HG03060 (cell line): ENCODE results near the gene OR14I1.
"Not testable (repeated sequence)": the region's sequence is repeated elsewhere in the genome, so short reads cannot be mapped to it uniquely, and the experiment has no call there.

ENCODE experiments used
- ATAC-seq: cut with Tn5 transposase; IDR thresholded peaks from one replicate; pipeline ENCODE4 v1.9.1; 2021; ENCODE audit warnings: low read depth, moderate number of reproducible peaks; ENCODE audit not compliant: unreplicated experiment

The OR14I1 gene

DNA sequence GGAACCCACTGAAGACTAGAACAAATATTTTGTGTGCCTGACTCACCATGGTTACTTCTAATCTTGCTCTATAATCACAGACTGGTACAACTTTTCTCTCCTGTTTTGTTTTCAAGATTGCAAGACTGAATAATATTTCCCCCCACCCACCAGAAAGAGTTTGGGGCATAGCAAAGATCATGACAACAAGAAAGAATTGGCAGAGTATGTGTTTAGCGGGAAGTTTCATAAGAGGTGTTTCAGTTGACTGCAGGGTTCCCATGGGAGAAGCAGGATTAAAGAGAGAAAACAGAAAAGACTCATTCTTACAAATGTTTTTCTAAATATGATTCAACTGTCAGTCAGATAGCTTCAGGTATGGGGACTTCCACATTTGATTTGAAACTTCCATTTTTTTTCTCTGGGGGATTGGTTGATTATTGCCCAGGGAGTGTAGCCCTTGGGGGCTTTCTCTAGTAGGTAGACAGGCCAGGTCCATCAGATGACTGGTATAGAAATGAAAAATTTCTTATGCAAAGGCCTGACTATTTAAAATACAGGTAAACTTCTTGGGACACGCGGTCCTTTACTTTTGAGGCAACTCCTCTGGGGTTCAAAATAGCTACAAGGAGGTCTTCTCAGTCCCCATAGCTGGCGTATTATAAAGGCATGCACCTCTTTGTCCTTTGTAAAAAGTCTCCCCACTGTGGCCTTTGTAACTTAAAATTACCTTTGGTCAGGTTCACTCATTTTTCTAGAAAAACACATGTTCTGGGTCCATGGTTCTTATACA is 13.9 kb downstream of the OR14I1 start:
- ATAC-seq: peak; percentile 75

DNA sequence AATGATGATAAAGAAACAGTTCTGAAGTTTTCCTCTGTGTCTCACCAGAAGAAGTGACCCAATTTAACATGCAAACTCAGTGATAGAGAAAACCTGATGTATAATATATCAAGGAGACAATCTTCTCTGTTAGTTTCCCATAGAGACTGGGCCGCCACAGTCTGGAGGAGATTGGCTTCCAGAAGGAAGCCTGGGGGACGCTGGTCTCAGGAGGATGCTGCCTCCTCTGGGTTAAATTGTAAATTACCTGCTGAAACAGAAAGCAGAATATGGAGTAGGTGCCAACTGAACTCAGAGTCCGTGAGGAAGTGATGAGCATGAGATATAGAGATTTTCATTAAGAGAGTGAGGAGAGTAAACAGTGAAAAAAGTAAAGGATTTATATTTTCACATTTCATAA is 15.8 kb downstream of the OR14I1 start:
- ATAC-seq: peak; percentile 43

DNA sequence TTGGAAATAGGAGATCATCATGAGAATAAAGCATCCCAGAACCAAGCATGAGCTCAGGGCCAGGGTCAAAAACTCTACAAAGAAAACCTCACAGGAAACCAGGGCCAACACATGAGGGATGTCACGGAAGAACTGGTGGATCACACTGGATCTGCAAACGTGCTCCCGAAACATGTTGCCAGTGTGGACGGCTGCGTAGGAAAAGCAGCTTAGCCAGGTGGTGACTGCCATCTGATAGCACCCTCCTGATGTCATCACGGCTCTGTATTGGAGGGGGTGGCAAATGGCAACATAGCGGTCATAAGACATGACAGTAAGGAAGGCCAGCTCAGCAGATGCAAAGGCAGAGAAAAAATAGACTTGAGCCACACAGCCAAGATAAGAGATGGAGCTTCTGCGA is 20.9 kb downstream of the OR14I1 start:
- ATAC-seq: no peak

DNA sequence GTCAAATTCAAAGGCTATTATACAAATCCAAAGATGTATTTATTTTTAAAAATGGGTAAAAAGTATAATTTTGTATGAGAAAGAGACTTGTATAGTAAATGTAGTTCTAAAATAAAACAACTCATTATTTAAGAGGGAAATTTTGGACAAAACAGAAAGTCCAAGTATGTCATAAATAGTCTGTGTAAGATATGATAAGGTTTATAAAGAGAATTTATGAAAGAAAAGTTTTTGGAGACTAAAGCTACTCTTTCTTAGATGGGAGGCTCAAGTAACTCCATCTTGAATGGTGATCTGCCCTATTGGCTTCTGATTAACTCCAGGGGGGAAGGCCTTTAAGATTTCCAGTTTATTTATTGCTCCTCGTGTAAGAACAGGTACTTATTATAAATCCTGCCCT is 32.6 kb downstream of the OR14I1 start:
- ATAC-seq: no peak

DNA sequence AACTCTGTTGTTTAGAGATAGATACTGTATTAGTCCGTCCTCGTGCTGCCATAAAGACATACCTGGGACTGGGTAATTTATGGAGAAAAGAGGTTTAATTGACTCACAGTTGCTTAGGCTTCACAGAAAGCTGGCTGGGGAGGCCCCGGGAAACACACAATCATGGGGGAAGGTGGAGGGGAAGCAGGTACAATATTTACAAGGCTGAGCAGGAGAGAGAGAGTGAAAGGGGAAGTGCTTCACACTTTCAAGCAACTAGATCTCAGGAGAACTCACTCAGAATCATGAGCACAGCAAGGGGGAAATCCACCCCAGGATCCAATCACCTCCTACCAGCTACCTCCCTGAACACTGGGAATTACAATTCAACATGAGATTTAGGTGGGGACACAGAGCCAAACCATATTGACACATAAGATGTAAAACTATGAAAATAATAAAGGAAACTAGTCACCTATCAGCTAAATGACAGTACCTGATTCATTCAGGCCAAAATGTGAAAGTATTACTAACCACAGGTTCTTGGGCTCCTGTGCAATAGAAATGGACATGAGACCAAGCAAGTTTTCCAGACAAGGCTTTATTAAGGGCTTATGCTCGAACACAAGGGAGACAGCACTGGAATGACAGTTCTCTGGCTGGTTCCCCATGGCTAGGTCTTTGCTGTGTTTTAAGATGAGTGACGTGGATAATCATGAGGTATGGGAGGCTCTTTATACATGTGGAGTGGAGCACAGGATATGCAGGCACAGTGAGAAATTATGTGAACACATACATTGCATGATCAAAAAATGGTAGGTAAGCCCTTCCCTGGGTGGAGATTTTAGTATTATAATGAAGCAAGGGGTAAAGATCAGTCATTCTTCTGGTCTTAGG is 38.9 kb downstream of the OR14I1 start:
- peak; percentile 96 for ATAC-seq

DNA sequence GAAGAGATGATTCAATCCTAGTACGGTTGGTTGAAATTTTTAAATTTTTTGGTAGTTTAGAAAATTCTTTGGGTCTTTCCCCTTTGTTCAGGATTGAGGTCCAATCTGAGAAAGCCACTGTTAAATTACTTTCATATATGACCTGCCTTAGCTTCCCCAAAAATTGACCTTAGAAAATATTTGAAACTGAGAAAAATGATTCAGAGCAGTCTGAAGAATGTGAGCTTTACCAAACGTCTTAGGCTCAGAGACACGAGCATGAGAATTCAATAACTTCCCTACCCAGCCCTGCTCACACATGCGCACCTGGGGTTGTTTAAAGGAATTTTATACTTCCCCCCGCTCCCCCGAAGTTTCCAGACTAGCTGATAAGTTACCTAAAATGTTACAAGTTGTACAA is 45.8 kb downstream of the OR14I1 start:
- not testable (repeated sequence) for ATAC-seq

DNA sequence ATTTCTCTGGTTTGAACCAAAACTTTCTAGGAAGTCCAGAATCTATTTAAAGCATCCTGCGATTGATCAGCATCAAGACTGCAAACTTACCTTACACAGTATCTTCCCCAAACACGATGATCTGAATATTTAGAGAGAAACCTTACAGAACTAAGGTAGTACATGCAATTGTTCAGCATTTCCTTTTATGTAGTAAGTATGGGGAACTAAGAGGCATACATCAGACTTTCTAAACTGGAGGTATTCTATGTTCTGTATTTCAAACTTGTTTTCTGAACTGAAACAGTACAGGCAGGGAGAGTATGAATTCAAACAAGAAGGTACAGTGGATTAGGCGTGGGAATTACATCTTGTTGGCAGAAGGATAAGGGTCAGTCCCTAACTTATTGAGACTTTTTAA is 47.2 kb downstream of the OR14I1 start, which contains the start of gene OR2T27:
TSS of gene OR2T27 (minus strand) at position 175 of the 400 bp plus-strand sequence. CDS start 4,644 bp downstream, outside the sequence.
- ATAC-seq: not testable (repeated sequence)
